ENCODE results near the gene CD8B.

The CD8B gene

DNA sequence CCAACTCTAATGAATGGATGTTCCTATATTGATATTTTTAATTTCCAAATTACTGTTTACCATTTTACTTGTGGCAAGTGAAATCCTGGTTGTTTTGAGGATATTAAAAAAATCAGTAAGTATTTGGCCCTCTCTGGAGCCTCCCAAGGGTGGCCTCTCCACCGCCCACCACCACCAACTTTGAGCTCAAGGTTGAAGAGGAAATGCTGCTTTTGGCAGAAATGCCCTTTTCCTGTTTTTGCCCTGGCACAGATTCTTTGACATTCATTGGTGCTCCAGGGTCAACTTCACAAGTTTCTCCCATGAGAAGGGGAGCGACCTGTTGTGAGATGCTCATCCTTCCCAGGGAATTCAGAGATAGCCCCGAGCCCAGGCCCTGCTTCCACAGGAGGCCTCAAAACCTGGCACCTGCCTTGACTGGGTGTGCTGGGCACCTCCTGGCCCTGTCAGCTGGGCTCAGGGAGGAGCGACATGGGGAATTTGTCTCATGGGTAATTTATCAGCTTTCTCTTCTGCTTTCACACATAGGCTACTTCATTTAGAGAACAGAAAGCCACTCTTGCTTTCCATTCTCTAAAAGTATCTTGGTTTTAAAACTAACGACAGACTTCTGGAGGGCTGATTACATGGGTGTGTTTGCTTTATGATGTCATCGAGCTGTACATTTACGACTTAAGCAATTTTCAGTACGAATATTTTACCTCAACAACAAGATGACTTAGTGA lies 77.9 kb downstream of the CD8B start:
- DNase-seq (ENCODE audit: low spot score): no peak
- no peaks in the 10 kb centered on the region for H3K4me1 Mint-ChIP-seq (ENCODE audit: low read depth)
- no peak overlapping the region for H3K4me3 Mint-ChIP-seq
- H3K27me3 Mint-ChIP-seq (ENCODE audit: low read depth): peaks cover 30% of the 10 kb centered on the region
- no peak overlapping the region for H3K27ac Mint-ChIP-seq
- H3K36me3 Mint-ChIP-seq (ENCODE audit: low read depth): no peaks in the 10 kb centered on the region
- no peaks in the 10 kb centered on the region for H3K9me3 Mint-ChIP-seq

DNA sequence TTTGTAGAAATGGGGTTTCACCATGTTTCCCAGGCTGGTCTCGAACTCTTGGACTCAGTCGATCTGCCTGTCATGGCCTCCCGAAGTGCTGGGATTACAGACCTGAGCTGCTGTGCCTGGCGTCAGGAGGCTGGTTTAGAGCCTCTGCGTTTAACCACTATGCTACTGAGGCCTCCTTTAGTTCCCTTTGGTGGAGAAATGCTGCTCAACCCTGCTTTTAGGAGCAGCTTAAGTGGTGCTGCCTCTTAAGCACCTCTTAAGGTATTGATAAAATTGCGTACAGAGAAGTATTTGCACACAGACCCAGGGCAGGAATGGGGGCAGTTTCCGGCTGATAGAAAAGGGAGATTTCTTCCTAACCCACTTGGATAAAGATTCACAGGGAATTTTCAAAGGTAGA lies 78.9 kb downstream of the CD8B start:
- Mint-ChIP-seq H3K36me3 (ENCODE audit: low read depth) (no peaks in the 10 kb centered on the region), H3K27ac (no peak overlapping the region), H3K4me1 (ENCODE audit: low read depth) (no peaks in the 10 kb centered on the region), H3K9me3 (no peaks in the 10 kb centered on the region), H3K27me3 (ENCODE audit: low read depth) (peaks cover 19% of the 10 kb centered on the region), H3K4me3 (no peak overlapping the region)
- no peak for DNase-seq (ENCODE audit: low spot score)

DNA sequence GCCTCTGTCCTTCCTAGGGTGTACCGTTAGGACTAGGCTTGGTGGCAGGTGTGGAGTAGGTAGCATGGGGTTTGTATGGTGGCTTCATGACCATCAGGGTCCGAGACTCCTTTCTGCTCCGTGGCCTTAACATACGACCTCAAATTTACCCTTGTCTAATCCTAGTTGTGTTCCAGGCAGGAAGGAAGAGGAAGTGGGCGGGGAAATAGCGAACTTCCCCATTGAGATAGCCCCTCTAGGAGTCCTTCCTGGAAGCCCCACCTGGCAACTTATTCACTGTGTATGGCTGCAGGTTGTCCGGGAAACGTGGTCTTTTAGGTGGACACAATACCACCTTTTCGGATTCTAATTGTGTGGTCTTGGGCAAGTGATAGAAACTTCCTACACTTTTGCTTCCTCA lies 80.3 kb downstream of the CD8B start:
- Mint-ChIP-seq H3K27ac (no peak overlapping the region), H3K27me3 (ENCODE audit: low read depth) (peaks cover 10% of the 10 kb centered on the region), H3K9me3 (no peaks in the 10 kb centered on the region), H3K4me1 (ENCODE audit: low read depth) (no peaks in the 10 kb centered on the region), H3K36me3 (ENCODE audit: low read depth) (peaks cover 2% of the 10 kb centered on the region), H3K4me3 (no peak overlapping the region)
- no peak for DNase-seq (ENCODE audit: low spot score)

DNA sequence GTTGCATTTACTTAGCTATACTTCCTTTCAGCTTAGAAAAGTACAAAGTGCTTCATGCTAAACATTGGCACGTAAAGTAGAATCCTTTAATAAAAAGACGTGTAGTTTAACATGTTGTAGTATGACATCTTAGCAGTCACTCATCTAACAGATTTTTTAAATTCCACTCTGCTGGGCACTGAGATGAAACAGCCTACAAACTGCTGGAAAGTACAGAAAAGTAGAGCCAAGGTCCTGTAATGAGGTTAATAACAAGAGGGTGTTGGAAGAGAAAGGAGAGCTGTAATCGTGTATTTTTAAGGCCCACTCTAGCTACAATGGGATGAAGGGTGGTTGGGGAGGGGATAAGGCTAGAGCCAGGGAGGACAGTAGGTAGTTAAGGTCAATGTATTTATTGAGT lies 81.7 kb downstream of the CD8B start:
- DNase-seq (ENCODE audit: low spot score): no peak
- peaks cover 3% of the 10 kb centered on the region for H3K27me3 Mint-ChIP-seq (ENCODE audit: low read depth)
- no peaks in the 10 kb centered on the region for H3K9me3 Mint-ChIP-seq
- no peak overlapping the region for H3K27ac Mint-ChIP-seq
- H3K36me3 Mint-ChIP-seq (ENCODE audit: low read depth): peaks cover 2% of the 10 kb centered on the region
- no peaks in the 10 kb centered on the region for H3K4me1 Mint-ChIP-seq (ENCODE audit: low read depth)
- no peak overlapping the region for H3K4me3 Mint-ChIP-seq

DNA sequence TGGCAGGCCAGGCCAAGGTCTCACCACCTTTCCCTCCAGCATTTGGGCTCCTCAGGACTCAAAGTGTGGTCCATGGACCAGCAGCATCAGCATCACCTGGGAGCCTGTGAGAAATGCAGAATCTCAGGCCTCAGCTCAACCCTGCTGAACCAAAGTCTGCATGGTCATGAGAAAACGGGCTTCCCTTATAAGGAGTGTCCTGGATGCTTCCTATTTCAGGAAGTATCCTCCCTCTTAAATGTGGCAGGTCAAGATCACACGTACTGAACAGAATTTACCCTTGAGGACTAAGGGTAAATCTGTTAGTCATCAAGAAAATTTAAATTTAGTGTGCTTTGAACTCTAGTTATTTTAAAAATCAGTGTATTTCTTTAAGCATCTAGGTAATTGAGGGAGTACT lies 82.7 kb downstream of the CD8B start:
- Mint-ChIP-seq H3K27me3 (ENCODE audit: low read depth) (no peaks in the 10 kb centered on the region), H3K4me3 (no peak overlapping the region), H3K27ac (no peak overlapping the region), H3K36me3 (ENCODE audit: low read depth) (peaks cover 7% of the 10 kb centered on the region), H3K9me3 (no peaks in the 10 kb centered on the region), H3K4me1 (ENCODE audit: low read depth) (no peaks in the 10 kb centered on the region)
- no peak for DNase-seq (ENCODE audit: low spot score)

DNA sequence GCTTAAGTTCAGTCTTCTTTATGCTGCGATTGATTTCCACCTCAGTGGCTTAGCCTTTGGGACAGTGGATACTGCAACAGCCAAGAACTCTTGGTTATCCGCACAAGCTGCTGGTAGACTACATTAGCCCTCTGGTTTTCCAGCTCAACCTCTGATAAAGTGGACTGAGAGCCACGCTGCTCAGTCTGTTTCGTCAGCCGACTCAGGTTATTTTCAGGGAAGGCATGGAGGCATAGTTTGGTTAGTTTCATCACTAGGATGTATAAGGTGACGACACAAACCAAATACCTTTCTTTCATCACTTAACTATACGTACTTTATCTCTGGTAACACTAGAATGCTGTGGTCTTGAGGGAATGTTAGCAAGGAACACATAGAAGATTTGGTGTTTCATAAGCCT lies 85.2 kb downstream of the CD8B start:
- no peaks in the 10 kb centered on the region for H3K4me1 Mint-ChIP-seq (ENCODE audit: low read depth)
- H3K4me3 Mint-ChIP-seq: no peak overlapping the region
- DNase-seq (ENCODE audit: low spot score): no peak
- H3K27ac Mint-ChIP-seq: no peak overlapping the region
- no peaks in the 10 kb centered on the region for H3K27me3 Mint-ChIP-seq (ENCODE audit: low read depth)
- peaks cover 27% of the 10 kb centered on the region for H3K36me3 Mint-ChIP-seq (ENCODE audit: low read depth)
- no peaks in the 10 kb centered on the region for H3K9me3 Mint-ChIP-seq

DNA sequence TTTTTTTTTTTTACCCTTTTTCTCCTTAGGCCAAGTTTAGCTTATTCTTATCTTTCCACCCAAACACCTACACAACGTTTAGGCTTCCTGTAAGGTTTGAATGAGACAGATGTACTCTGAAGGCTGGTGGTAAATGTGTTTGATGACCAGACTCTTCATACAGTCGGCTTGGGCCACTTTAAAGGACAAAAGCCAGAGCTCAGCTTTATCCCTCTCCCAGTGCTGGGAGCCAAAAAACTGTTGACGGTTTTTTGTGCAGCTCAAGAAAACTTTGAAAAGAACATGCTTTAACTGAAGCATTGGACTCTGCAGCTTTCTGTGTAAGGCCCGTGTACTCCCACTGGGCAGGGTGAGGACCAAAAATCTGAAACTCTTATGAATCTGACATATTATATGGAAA lies 86.3 kb downstream of the CD8B start:
- no peak for DNase-seq (ENCODE audit: low spot score)
- H3K27me3 Mint-ChIP-seq (ENCODE audit: low read depth): no peaks in the 10 kb centered on the region
- no peak overlapping the region for H3K27ac Mint-ChIP-seq
- no peak overlapping the region for H3K4me3 Mint-ChIP-seq
- H3K36me3 Mint-ChIP-seq (ENCODE audit: low read depth): peaks cover 37% of the 10 kb centered on the region
- H3K4me1 Mint-ChIP-seq (ENCODE audit: low read depth): no peaks in the 10 kb centered on the region
- H3K9me3 Mint-ChIP-seq: no peaks in the 10 kb centered on the region

DNA sequence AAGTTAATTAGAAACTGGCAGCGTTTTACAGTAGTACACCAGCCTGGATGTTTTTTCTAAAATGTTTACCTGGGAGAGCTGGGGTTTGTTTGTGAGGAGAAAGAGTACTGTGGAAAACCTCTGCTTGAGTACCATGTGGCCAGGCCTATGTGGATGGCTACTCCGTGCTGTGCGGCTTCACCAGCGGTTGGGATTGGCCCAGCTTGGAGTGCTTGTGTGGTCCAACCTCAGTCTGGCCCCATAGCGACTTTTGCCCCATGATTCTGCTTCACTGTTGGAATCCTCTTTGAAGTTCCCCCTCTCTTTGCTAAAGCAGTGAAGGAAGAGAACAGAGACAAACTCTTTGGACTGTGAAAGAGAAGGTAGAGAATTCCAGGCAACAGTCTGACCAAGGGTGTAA lies 86.8 kb downstream of the CD8B start:
- peaks cover 39% of the 10 kb centered on the region for H3K36me3 Mint-ChIP-seq (ENCODE audit: low read depth)
- no peaks in the 10 kb centered on the region for H3K27me3 Mint-ChIP-seq (ENCODE audit: low read depth)
- no peak overlapping the region for H3K4me3 Mint-ChIP-seq
- no peak overlapping the region for H3K27ac Mint-ChIP-seq
- DNase-seq (ENCODE audit: low spot score): no peak
- H3K4me1 Mint-ChIP-seq (ENCODE audit: low read depth): no peaks in the 10 kb centered on the region
- no peaks in the 10 kb centered on the region for H3K9me3 Mint-ChIP-seq

DNA sequence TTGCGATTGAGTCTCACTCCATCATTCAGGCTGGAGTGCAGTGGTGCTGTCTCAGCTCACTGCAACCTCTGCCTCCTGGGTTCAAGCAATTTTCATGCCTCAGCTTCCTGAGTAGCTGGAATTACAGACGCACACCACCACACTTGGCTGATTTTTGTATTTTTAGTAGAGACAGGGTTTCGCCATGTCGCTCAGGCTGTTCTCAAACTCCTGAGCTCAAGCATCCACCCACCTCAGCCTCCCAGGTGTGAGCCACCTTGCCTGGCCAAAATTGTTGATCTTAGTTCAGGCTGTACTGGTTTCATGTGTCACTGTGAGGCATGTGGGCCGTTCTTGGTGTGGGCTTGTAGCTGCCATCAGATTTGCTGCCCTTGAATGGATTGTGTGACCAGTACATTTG lies 89.1 kb downstream of the CD8B start:
- no peak overlapping the region for H3K4me3 Mint-ChIP-seq
- H3K27ac Mint-ChIP-seq: no peak overlapping the region
- H3K4me1 Mint-ChIP-seq (ENCODE audit: low read depth): no peaks in the 10 kb centered on the region
- no peaks in the 10 kb centered on the region for H3K9me3 Mint-ChIP-seq
- H3K27me3 Mint-ChIP-seq (ENCODE audit: low read depth): no peaks in the 10 kb centered on the region
- DNase-seq (ENCODE audit: low spot score): no peak
- peaks cover 43% of the 10 kb centered on the region for H3K36me3 Mint-ChIP-seq (ENCODE audit: low read depth)

DNA sequence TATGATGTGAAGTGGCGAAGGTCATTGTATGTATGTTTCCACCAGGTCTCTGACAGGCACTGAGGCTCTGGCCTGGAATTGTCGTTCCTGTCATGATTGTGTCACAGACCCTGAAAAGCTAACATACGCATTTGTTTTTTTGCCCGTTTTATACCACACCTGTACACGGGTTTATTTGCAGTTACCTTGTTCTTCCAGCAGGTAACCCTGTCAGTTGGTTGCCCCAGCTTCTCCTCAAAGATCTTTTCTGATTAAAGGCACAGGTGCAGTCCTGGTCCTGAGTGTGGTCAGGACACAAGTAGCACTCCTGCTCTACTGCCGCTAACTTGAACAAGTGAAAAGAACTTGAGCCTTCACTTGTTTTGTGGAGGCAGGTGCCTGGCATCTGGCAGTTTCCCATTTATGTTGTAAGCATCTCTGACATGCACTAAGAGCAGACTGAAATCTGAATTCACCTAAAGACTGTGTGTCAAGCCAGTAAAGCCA lies 90.8 kb downstream of the CD8B start:
- H3K27ac Mint-ChIP-seq: no peak overlapping the region
- no peaks in the 10 kb centered on the region for H3K27me3 Mint-ChIP-seq (ENCODE audit: low read depth)
- H3K4me1 Mint-ChIP-seq (ENCODE audit: low read depth): no peaks in the 10 kb centered on the region
- H3K36me3 Mint-ChIP-seq (ENCODE audit: low read depth): peaks cover 44% of the 10 kb centered on the region
- no peak overlapping the region for H3K4me3 Mint-ChIP-seq
- H3K9me3 Mint-ChIP-seq: no peaks in the 10 kb centered on the region
- no peak for DNase-seq (ENCODE audit: low spot score)

DNA sequence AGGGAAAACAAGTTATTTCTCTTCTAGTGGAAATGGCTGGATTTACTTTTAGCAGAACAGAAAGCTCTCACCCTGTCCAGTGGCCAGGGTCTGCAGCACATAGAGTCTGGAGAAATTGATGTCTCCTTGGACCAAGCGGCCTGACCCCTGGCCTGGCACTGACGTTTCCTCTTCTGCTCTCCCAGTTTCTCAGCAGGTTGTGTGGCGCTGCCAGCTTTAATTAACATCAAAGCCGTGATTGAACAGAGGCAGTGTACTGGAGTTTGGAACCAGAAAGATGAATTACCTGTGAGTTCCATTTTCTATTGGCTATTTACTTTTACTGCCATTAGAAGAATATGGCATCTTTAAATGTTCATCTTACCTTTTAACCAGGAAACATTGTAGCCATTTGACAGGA lies 91.8 kb downstream of the CD8B start:
- no peaks in the 10 kb centered on the region for H3K9me3 Mint-ChIP-seq
- H3K36me3 Mint-ChIP-seq (ENCODE audit: low read depth): peaks cover 45% of the 10 kb centered on the region
- H3K4me1 Mint-ChIP-seq (ENCODE audit: low read depth): peaks cover 1% of the 10 kb centered on the region
- H3K27me3 Mint-ChIP-seq (ENCODE audit: low read depth): no peaks in the 10 kb centered on the region
- H3K4me3 Mint-ChIP-seq: no peak overlapping the region
- H3K27ac Mint-ChIP-seq: no peak overlapping the region
- DNase-seq (ENCODE audit: low spot score): no peak

DNA sequence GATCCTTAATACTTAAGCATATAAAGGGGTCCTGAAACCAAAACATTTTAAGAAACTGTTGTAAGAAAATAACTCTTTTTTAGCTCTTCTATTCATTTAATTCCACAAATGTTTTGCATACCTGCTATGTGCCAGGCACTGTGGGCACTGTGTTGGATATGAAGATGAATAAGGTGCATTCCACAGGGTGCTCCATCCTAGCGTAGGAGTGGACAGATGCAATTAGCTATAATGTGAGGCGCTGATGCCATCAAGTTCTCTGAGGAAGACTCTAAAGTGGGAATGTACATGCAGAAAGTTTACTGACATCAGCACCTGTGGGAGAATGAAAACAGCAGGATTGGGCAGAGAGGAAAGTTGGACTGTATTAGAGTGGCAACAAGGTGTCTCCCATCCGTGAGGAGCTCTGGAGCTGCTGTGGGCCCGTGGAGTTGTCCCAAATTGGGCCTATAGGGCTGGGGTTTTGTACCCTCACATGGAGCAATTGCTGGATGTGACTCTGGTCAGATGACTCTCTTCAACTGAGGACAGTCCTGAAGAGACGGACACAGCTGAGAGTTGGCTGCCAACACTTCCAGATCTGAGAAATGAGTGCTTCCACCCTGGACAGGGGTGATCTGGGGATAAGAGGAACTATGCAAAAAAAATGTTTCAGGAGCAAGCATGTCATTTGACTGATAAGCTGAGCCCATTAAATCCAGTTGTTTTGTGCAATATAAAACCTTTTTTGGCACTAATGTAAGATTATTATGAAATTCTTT lies 93.3 kb downstream of the CD8B start:
- peaks cover 35% of the 10 kb centered on the region for H3K36me3 Mint-ChIP-seq (ENCODE audit: low read depth)

More for the DNA sequence above, 93.3 kb downstream of the CD8B start:
- Mint-ChIP-seq H3K9me3 (no peaks in the 10 kb centered on the region), H3K27ac (no peak overlapping the region), H3K4me3 (no peak overlapping the region), H3K4me1 (ENCODE audit: low read depth) (peaks cover 8% of the 10 kb centered on the region), H3K27me3 (ENCODE audit: low read depth) (no peaks in the 10 kb centered on the region)
- DNase-seq (ENCODE audit: low spot score): no peak

Data from T-helper 2 cell treated with Interferon-gamma antibody and Interleukin-4, amounts not matched to agents 5 μg/mL and 100 μg/mL, for 36 hours (primary cell).